ENCODE measurements around the gene EHD1. TPM values are rescaled to one million over a fixed set of nuclear protein-coding genes. Genes with fewer than 3 reads are reported as not detected.

The EHD1 gene
- total and polyA plus RNA-seq, 2 of the 8 experiments (the other 6 are each of a cell fraction or from before 2014, with no cell fraction given): 31.5 to 42.9 TPM

DNA sequence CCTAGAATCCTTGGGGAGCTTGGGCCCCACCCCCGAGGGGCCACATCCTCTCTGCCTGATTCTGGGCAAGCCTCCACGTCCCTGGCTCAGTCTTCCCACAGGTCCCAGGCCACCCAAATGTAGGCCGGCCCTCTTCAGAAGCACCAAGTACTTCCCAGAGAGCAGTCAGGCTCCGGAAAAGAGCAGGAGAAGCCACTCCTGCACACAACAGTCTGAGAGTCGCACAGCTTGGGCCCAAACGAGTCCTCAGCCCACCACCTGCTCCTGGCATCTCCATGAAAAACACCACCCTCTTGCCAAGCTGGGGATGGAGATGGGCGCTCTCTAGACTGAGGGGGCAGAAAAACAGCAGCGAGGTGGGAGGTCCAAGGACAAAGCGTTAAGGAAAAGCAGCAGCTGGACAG is 15.4 kb downstream of the EHD1 start:
- CTCF ChIA-PET (ENCODE audit: partially characterized antibody): interaction anchor here (0.9 to 32.3 kb wide), 6 partner anchors 12 to 259 kb away, joined by 3 to 1058 read pairs (median 4); partner anchors contain the start of genes EHD1, FAU and MRPL49
- FAIRE-seq (no peak), DNase-seq (ENCODE audit: low read depth in 1 of 2, low spot score in 2 of 2) (no peak)
- Histone ChIP-seq H3K4me2 (ENCODE audit: insufficient read depth in 1 of 2, low read depth in 2 of 2, low read length in 2 of 2) (no peak overlapping the region), H3K9ac (replicated peaks in 1 of 4; ENCODE audit: extremely low read depth in 1 of 4, low read depth in 3 of 4, low read length in 3 of 4) (peak overlapping the region in 1 of 4 experiments; percentile 13; a peak in 1 of 7 replicates), H3K27ac (ENCODE audit: low read depth, low read length) (peak overlapping the region; percentile 2; the same call in 1 of the 2 replicates), H4K5ac (ENCODE audit: insufficient read length, low read depth, low read length) (no peak overlapping the region), H4K8ac (ENCODE audit: extremely low read depth, insufficient read depth, low read length) (peak overlapping the region; percentile 19; the same call in 1 of the 2 replicates), H3K23me2 (ENCODE audit: low read depth, low read length) (no peaks in the 10 kb centered on the region), H4K20me1 (replicated peaks in 1 of 2; ENCODE audit: control insufficient read depth in 1 of 2, insufficient read depth in 2 of 2, low read length in 2 of 2) (peaks cover 0 to 2% of the 10 kb centered on the region in 2 experiments), H4K91ac (replicated peaks; ENCODE audit: insufficient read length, low read length) (peak overlapping the region; percentile 72), H3K36me3 (ENCODE audit: control insufficient read depth in 2 of 4, insufficient read depth in 4 of 4, low read length in 3 of 4) (no peaks in the 10 kb centered on the region; a peak in 2 of 8 replicates), H3K79me1 (ENCODE audit: low read depth, low read length) (peaks cover 10% of the 10 kb centered on the region), H3K79me2 (ENCODE audit: control insufficient read depth in 1 of 2, insufficient read depth in 2 of 2, low read length in 2 of 2) (peaks cover 0 to 9% of the 10 kb centered on the region in 2 experiments; a peak in 1 of 4 replicates), H3K56ac (replicated peaks; ENCODE audit: insufficient read length, low read depth, low read length) (no peak overlapping the region), H2BK12ac (ENCODE audit: low read depth, low read length) (peak overlapping the region; percentile 33; the same call in 1 of the 2 replicates), H2BK15ac (ENCODE audit: low read length) (peak overlapping the region; percentile 81; the same call in 1 of the 2 replicates), H2AK5ac (ENCODE audit: low read depth, low read length) (peak overlapping the region; percentile 86; the same call in 1 of the 2 replicates), H2BK120ac (replicated peaks; ENCODE audit: low read depth, low read length) (no peak overlapping the region), H3K4ac (replicated peaks; ENCODE audit: insufficient read length, low read depth, low read length) (no peak overlapping the region), H2BK20ac (ENCODE audit: low read length) (no peak overlapping the region), H3K18ac (ENCODE audit: extremely low read depth, low read length) (peak overlapping the region; percentile 71; the same call in 1 of the 2 replicates), H3K9me3 (ENCODE audit: insufficient read depth in 2 of 2, low read depth in 1 of 2, low read length in 1 of 2) (no peaks in the 10 kb centered on the region), H3K4me1 (replicated peaks in 1 of 4; ENCODE audit: control insufficient read depth in 3 of 4, insufficient read depth in 4 of 4, low read length in 3 of 4) (peaks cover 0 to 20% (median 15%) of the 10 kb centered on the region in 4 experiments; a peak in 6 of 7 replicates), H3K4me3 (ENCODE audit: extremely low read depth in 1 of 4, insufficient read depth in 2 of 4, low read depth in 3 of 4, low read length in 4 of 4) (no peak overlapping the region), H3K14ac (ENCODE audit: insufficient read length) (no peak overlapping the region), H3K23ac (ENCODE audit: insufficient read length) (no peak overlapping the region), H2BK5ac (ENCODE audit: low read depth, low read length) (peak overlapping the region; percentile 71; the same call in 1 of the 2 replicates), H3K27me3 (replicated peaks in 1 of 4; ENCODE audit: control insufficient read depth in 3 of 4, extremely low read depth in 1 of 4, insufficient read depth in 3 of 4, low read length in 3 of 4) (no peaks in the 10 kb centered on the region), H2AFZ (ENCODE audit: low read length) (no peak overlapping the region)
- POLR2A ChIA-PET (ENCODE audit: partially characterized antibody): interaction anchor here (0.6 to 25.7 kb wide), 4 partner anchors 21 to 529 kb away, joined by 3 to 408 read pairs (median 4); partner anchors contain the start of gene EHD1
- 82% methylated on average over 9 of the region's 9 CpGs; no CpG with 5 or more reads in 1 of the 2 experiments for WGBS, 2 experiments (ENCODE audit: extremely low coverage in 1 of 2, insufficient coverage in 1 of 2, insufficient read length in 1 of 2, insufficient replicate concordance in 2 of 2, low coverage in 1 of 2, low lambda C conversion rate in 2 of 2, missing lambda C conversion rate in 1 of 2)
- TF ChIP-seq CTCF (IDR thresholded peaks at IDR 0.05; ENCODE audit: control extremely low read depth in 1 of 3, insufficient read depth in 1 of 3, low read depth in 1 of 3, low read length in 3 of 3) (no peak), CHD1 (IDR thresholded peaks at IDR 0.05; ENCODE audit: low read depth, low read length) (no peak), KDM5A (IDR thresholded peaks at IDR 0.05; ENCODE audit: low read length) (no peak), MAX (IDR thresholded peaks at IDR 0.05) (no peak), SIN3A (conservative IDR thresholded peaks at IDR 0.05 in 1 of 2, IDR thresholded peaks at IDR 0.05 in 1 of 2; ENCODE audit: low read depth in 1 of 2, low read length in 2 of 2) (no peak), CHD2 (IDR thresholded peaks at IDR 0.05; ENCODE audit: low read length) (no peak), CTBP2 (IDR thresholded peaks at IDR 0.05; ENCODE audit: borderline replicate concordance, insufficient read depth, insufficient read length, low read length) (no peak)
- TF ChIP-seq, protein P1, sequence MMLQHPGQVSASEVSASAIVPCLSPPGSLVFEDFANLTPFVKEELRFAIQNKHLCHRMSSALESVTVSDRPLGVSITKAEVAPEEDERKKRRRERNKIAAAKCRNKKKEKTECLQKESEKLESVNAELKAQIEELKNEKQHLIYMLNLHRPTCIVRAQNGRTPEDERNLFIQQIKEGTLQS (IDR thresholded peaks at IDR 0.05; ENCODE audit: insufficient read depth, low read depth, low read length): no peak
